Adrenal gland (tissue), 5 donors: ENCODE measurements around the gene ZNF503.

ENCODE experiments used
- CTCF ChIP-seq, 6 experiments: fragments of 450-650 bp in 4 of 6; fragments of 200-600 bp in 2 of 6; sonication (generic) in 1 of 6; IDR thresholded peaks; 1 replicate in 5 of 6; 2 replicates in 1 of 6; pipeline versions ENCODE4 v1.5.1 to v1.8.0; 2016 to 2021; ENCODE audit warnings: antibody characterized with exemption in 6 of 6, mild to moderate bottlenecking in 2 of 6, moderate library complexity in 1 of 6
- POLR2A ChIP-seq, 2 donors: fragments of 450-650 bp; IDR thresholded peaks; one replicate each; pipeline ENCODE4 v1.6.1; 2017; ENCODE audit warnings: antibody characterized with exemption in 2 of 2, mild to moderate bottlenecking in 2 of 2, moderate library complexity in 1 of 2
- donor health status: DM: no; HTN: no; CAD: no.

DNA sequence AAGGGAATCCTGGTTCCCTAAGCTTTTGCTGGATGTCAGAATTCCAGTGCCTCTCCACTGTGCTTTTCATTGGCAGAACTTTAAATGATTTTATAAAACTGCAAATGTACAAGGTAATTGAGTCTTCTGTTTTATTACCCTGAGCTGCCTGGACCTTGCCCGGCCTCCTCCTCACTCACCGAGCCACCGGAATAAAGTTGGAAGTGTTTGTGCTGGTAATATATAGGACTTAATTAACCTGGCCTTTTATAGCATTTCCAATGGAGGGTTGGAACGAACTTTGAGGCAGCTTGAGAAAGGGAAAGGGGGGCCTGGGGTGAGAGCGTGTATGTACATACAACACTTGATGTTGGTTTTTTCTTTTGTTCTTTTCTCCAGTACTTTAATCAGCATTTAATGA, 43.4 kb downstream of the ZNF503 start:
- TF ChIP-seq CTCF (IDR thresholded peaks at IDR 0.05), result no peak
- TF ChIP-seq POLR2A (IDR thresholded peaks at IDR 0.05), result no peak
